Fibroblast of the aortic adventitia (primary cell): ENCODE measurements around the gene COL9A3. TPM values are rescaled to one million over a fixed set of nuclear protein-coding genes. Genes with fewer than 3 reads are reported as not detected.
A peak's percentile ranks its signal among the peaks of the same experiment; 100 is the strongest.

Experiments
- DNase-seq: peaks from one replicate; pipeline ENCODE4 v3.0.0-alpha.2; 2010; ENCODE audit warnings: low read depth
- H3K4me3 ChIP-seq: 2 replicates; pipeline ENCODE4 v1.5.1; 2011; ENCODE audit warnings: low read depth, mild to moderate bottlenecking, control low read depth, low read length, moderate library complexity
- total RNA-seq: library from RNA; depleted of rRNA; stranded (reverse); fragments of >200 nt; gene quantifications from 2 replicates; pipeline ENCODE4 v1.2.3, GENCODE V29; 2012; ENCODE audit warnings: low replicate concordance
- TF ChIP-seq, protein P1 (sequence below): IDR thresholded peaks from 2 replicates; pipeline ENCODE4 v1.5.1; 2011; ENCODE audit warnings: mild to moderate bottlenecking, low read length, control low read depth, inconsistent platforms; ENCODE audit not compliant: insufficient read depth

COL9A3 gene
- total RNA-seq, 1 donor, result 0.36 TPM

DNA sequence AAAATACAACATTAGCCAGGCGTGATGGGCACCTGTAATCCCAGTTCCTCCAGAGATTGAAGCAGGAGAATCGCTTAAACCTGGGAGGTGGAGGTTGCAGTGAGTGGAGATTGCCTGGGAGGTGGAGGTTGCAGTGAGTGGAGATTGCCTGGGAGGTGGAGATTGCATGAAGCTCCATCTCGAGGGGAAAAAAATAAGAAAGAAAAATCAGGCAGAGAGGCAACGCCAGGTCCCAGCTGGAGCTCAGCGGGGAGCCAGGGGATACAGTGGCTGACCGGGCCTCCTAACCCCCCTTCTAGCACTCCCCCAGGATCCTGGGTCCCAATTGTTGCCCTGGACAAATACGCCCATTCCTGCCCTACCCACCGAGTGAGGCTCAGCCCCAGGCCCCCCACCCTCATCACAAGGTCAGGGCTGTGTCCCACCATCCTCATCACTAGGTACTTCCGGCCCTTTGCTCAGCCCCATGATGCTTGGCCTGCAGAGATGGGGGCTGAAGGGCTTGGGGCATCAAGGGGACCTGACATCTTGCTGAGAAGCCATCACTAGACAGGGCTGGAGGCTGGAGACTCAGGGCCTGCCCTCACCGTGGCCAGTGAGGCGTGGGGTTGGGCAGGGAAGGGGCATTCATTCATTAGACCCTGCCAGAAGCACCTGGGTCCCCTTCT lies 10.3 kb upstream of the COL9A3 start:
- TF ChIP-seq, protein P1, sequence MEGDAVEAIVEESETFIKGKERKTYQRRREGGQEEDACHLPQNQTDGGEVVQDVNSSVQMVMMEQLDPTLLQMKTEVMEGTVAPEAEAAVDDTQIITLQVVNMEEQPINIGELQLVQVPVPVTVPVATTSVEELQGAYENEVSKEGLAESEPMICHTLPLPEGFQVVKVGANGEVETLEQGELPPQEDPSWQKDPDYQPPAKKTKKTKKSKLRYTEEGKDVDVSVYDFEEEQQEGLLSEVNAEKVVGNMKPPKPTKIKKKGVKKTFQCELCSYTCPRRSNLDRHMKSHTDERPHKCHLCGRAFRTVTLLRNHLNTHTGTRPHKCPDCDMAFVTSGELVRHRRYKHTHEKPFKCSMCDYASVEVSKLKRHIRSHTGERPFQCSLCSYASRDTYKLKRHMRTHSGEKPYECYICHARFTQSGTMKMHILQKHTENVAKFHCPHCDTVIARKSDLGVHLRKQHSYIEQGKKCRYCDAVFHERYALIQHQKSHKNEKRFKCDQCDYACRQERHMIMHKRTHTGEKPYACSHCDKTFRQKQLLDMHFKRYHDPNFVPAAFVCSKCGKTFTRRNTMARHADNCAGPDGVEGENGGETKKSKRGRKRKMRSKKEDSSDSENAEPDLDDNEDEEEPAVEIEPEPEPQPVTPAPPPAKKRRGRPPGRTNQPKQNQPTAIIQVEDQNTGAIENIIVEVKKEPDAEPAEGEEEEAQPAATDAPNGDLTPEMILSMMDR, result no peak
- no peak for DNase-seq
- H3K4me3 ChIP-seq, result peak overlapping the region; percentile 91

DNA sequence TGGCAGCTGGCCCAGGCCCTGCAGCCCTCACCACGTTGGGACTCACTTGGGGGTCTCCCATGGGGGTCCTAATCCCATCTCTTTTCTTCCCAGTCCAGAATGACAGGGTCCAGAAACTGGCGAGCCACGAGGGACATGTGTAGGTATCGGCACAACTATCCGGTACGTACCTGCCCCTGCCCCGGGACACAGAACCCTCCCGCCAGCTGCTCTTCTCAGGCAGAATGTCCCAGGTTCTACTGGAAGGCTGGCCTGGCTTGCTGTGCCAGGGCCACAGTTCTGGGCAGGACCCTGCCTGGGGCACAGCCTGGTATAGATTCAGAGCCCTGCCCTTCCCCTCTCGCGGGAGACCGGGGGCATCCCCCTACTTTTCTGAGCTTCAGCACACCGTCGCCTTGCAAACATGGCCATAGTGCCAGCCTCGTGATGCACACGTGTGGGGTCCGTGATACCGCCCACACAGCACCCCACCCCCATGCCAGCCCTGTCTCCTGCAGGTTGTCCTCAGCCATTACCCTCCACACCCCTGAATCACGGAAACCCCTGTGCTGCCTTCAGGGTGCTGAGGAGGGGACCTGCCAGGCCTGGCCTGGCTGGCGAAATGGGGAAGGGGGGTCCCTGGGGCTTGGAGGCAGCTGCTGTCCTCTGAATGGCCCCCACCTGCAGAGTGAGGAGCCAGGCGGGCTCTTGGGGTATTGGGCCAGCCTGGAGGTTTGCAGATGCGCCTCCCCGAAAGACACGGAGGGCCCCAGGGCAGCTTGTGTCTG lies 9.2 kb upstream of the COL9A3 start:
- no peak overlapping the region for H3K4me3 ChIP-seq
- TF ChIP-seq, protein P1, result no peak
- DNase-seq, result no peak

DNA sequence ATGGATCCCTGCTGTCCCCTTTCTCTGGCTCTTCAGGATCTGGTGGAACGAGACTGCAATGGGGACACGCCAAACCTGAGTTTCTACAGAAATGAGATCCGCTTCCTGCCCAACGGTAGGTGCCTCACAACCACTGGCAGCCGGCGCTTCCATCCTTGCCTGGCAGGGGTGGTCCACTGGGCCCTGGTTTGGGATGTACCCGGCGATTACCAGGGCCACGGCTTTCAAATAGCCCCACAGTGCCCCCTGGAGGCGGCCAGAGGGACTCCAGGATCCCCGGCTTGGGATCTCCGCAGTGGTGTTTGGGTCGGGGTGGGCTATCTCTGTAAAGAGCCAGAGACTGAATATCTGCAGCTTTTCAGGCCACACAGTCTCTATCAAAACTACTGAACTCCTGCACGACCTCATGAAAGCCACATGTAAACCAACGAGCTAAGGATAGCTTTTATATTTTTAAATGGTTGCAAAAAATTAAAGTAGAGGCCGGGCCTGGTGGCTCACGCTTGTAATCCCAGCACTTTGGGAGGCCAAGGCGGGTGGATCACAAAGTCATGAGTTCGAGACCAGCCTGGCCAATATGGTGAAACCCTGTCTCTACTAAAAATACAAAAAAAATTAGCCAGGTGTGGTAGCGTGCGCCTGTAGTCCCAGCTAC lies 8.5 kb upstream of the COL9A3 start:
- TF ChIP-seq, protein P1, result peak; percentile 96
- H3K4me3 ChIP-seq, result no peak overlapping the region
- peak; percentile 63 for DNase-seq

DNA sequence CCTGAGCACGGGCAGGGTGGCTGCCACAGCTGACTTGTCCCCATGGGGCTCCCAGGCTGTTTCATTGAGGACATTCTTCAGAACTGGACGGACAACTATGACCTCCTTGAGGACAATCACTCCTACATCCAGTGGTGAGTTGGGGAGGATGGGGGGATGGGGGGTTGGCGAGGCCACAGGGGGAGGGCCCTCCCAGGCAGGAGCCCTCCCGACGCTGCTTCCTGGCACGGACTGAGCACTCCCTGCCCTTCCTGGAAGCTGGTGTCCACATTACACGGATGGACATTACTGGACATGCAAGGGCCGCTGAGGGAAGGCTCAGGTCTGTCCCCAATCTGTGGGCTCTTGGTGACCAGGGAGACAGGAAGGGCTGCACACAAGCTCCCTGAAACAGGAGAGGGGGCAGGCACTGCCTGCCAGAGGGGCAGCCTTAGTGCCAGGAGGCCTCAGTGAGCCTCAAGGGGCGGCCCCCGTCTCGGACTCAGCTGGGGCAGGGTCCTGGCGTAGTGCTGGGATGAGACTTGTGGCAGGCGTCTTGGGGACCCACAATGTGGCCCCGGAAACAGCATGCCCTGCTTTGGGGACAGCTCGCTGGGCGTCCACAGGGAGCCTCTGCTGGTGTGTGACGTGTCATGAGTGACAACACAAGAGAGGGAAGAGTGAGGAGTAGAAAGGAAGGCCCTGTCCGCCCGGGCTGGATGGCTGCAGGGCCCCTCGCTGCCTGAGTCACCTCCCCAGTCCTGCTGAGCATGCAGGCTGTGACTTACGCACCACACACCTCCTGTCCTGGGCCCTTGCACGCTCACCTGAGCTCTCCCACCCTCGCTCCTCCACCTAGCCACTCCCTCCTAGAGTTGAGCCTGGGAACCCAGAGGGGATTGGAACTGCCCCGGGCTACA lies 7.1 kb upstream of the COL9A3 start:
- H3K4me3 ChIP-seq, result no peak overlapping the region
- no peak for DNase-seq
- TF ChIP-seq, protein P1, result no peak

DNA sequence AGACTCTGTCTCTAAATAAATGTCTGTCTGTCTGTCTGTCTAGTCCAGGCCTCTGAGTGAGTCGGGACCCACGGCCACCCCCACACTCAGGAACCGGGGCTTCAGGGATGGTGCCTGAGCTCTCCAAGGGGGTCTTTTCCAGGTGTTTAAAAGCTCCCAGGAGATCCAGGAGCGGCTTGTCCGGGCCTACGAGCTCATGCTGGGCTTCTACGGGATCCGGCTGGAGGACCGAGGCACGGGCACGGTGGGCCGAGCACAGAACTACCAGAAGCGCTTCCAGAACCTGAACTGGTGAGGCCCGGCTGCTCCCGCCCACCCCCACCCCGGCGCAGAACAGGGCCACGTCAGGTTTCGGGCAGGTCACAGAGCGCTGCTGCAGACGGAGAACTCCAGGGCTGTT lies 5.5 kb upstream of the COL9A3 start:
- TF ChIP-seq, protein P1, result no peak
- DNase-seq, result no peak
- H3K4me3 ChIP-seq, result no peak overlapping the region

DNA sequence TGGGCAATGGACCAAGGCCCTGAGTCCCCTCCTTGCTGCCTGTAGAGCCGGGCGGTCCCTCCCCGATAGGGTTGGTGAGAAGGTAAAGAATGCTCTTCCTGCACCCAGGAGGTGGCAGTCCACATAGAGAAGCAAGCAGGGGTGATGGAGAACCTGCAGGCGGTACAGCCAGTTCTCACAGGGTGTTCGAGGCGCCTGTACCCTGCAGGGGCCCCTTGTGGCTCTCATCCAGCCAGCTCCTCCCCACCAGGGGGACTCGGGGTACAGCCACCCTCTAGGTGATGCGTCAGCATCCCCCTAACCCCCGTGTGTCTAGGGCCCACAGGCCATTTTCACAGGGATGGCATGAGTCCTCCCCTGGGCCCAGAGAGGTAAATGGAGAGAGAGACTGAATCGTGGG lies 5.1 kb upstream of the COL9A3 start:
- TF ChIP-seq, protein P1, result no peak
- no peak for DNase-seq

More for the DNA sequence above, 5.1 kb upstream of the COL9A3 start:
- no peak overlapping the region for H3K4me3 ChIP-seq
